ENCODE results near the gene PEDS1. TPM values are rescaled to one million over a fixed set of nuclear protein-coding genes. Genes with fewer than 3 reads are reported as not detected.

The PEDS1 gene
- total and polyA plus RNA-seq, 2 of the 13 experiments (the other 11 are each of a cell fraction or from before 2014, with no cell fraction given), result 30.5 to 93.9 TPM

GRCh38 chr20:50153500-50154377, at the start of gene PEDS1 (continued):
- TF ChIP-seq ZNF687 (CRISPR knock-in tag; IDR thresholded peaks at IDR 0.05) (peak; percentile 99), SMAD3 (CRISPR knock-in tag; IDR thresholded peaks at IDR 0.05) (peak; percentile 92), POLR2AphosphoS5 (IDR thresholded peaks at IDR 0.05; ENCODE audit: low read depth, low read length) (peak; percentile 95), GATAD2A (CRISPR knock-in tag; IDR thresholded peaks at IDR 0.05) (no peak), MEIS1 (CRISPR knock-in tag; IDR thresholded peaks at IDR 0.05; ENCODE audit: borderline replicate concordance) (peak; percentile 95), TFAP4 (IDR thresholded peaks at IDR 0.05; ENCODE audit: borderline replicate concordance, low read depth) (peak; percentile 84; the same call in 1 of the 2 replicates), DNMT3B (CRISPR knock-in tag; conservative IDR thresholded peaks at IDR 0.05) (peak; percentile 90; the same call in 1 of the 2 replicates), TCF7L2 (IDR thresholded peaks at IDR 0.05; ENCODE audit: low read depth, low read length) (no peak), RARA (CRISPR knock-in tag; IDR thresholded peaks at IDR 0.05) (peak; percentile 47), NR0B2 (CRISPR knock-in tag; IDR thresholded peaks at IDR 0.05) (peak; percentile 96), DZIP1 (CRISPR knock-in tag; IDR thresholded peaks at IDR 0.05) (peak; percentile 99), MTF2 (CRISPR knock-in tag; IDR thresholded peaks at IDR 0.05; ENCODE audit: borderline replicate concordance) (peak; percentile 50; the same call in 1 of the 2 replicates), RBAK (CRISPR knock-in tag; IDR thresholded peaks at IDR 0.05) (no peak), JARID2 (CRISPR knock-in tag; IDR thresholded peaks at IDR 0.05; ENCODE audit: insufficient replicate concordance) (peak; percentile 84), REST (IDR thresholded peaks at IDR 0.05; ENCODE audit: borderline replicate concordance in 1 of 2, low read depth in 1 of 2, low read length in 2 of 2) (peak in 1 of 2 experiments; percentile 47; a peak in 1 of 4 replicates), KMT2B (CRISPR knock-in tag; IDR thresholded peaks at IDR 0.05) (peak; percentile 70)

All from HepG2 (cell line).